Measurements from ENCODE around the gene TK2. TPM values are rescaled to one million over a fixed set of nuclear protein-coding genes. Genes with fewer than 3 reads are reported as not detected.

The TK2 gene

Small RNA genes within 50 kb of the gene (small RNA-seq; reads per million reads assigned to genes)
- not detected for gene CKLF-CMTM1 (ENCODE audit: insufficient read depth)
